Left colon (tissue), 2 donors: Measurements from ENCODE around the gene FLNC. TPM values are rescaled to one million over a fixed set of nuclear protein-coding genes. Genes with fewer than 3 reads are reported as not detected.

Source experiments
- ATAC-seq: fragments of 200-7000 bp; cut with Tn5 transposase; one replicate; pipeline ENCODE4 v1.9.1; 2020; ENCODE audit warnings: mild to moderate bottlenecking, moderate library complexity
- DNase-seq, 2 donors: peaks; one replicate each; pipeline ENCODE4 v3.0.0-alpha.2; 2020
- intact Hi-C, 2 donors: fragments of 100-400 bp; cut with DNase I in 1 of 2; cut with micrococcal nuclease in 1 of 2; formaldehyde crosslinking; loops; one replicate each; pipeline versions ENCODE4 v1.11.2 to v1.14.0; 2022; cut with DNase I, micrococcal nuclease
- total RNA-seq, 2 donors: library from RNA; stranded (reverse); fragmentation: NEBNext Ultra II Directional; extraction: Animal tissue kit (Norgen Biotek cat#: 25700); gene quantifications; one replicate each; pipeline ENCODE4 v1.2.1, GENCODE V29; 2021
- donor health status: DM: no; HTN: no; CAD: no.
- donor health status: DM: yes; HTN: yes; CAD: no.

The FLNC gene
- total RNA-seq, 2 donors from 2014 or later = 2.4 to 41.4 TPM

DNA sequence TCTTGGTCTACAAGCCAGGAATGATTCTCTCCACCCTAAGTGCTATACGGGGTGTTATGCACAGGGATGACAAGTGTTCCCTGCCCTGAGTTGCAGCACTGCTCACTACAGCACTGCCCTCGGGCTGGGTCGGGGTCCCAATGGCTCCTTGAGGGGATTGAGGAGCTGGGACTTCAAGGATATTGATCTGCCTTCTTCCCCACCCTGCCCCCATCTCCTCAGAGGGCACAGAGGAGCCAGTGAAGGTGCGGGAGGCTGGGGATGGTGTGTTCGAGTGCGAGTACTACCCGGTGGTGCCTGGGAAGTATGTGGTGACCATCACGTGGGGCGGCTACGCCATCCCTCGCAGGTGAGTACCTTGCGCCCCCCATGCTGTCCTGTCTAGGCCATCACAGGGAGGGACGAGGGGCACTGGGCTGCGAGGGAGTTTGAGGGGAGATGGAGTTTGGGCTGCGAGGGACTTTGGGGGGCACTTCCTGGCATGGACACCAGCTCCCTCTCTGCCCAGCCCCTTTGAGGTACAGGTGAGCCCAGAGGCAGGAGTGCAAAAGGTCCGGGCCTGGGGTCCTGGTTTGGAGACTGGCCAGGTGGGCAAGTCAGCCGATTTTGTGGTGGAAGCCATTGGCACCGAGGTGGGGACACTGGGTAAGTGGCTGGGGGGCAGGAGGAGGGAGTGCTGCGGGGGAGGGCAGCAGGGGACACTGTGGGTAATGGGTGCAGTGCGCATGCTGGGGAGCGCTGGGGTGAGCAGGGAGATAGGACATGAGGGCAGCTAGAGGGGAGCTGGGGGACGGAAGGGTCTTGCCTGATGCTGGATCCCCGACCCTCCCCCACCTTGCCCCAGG lies 10.3 kb downstream of the FLNC start:
- ATAC-seq (no peak), DNase-seq (no peak)
- intact Hi-C loops = loop anchor here in 1 of 2 donors (5.0 kb wide), 1 partner anchor 48 kb away; the partner anchor contains the start of gene CCDC136

DNA sequence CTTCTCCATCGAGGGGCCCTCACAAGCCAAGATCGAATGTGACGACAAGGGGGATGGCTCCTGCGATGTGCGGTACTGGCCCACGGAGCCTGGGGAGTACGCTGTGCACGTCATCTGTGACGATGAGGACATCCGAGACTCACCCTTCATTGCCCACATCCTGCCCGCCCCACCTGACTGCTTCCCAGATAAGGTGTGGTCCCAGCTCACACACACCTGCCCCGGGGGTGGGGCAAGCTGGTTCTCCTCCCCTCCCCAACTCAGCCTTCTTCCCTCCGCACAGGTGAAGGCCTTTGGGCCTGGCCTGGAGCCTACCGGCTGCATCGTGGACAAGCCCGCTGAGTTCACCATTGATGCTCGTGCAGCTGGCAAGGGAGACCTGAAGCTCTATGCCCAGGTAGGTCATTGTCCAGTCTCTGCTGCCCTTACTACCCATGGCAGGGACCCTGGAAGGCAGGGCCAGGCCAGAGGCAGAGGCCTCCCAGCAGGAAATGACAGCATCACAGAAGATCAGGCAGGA lies 11.0 kb downstream of the FLNC start:
- DNase-seq (peak; percentile 63 to 71), ATAC-seq (peak; percentile 90)
- intact Hi-C loops = loop anchor here in 1 of 2 donors (5.0 kb wide), 1 partner anchor 49 kb away; the partner anchor contains the start of gene CCDC136

DNA sequence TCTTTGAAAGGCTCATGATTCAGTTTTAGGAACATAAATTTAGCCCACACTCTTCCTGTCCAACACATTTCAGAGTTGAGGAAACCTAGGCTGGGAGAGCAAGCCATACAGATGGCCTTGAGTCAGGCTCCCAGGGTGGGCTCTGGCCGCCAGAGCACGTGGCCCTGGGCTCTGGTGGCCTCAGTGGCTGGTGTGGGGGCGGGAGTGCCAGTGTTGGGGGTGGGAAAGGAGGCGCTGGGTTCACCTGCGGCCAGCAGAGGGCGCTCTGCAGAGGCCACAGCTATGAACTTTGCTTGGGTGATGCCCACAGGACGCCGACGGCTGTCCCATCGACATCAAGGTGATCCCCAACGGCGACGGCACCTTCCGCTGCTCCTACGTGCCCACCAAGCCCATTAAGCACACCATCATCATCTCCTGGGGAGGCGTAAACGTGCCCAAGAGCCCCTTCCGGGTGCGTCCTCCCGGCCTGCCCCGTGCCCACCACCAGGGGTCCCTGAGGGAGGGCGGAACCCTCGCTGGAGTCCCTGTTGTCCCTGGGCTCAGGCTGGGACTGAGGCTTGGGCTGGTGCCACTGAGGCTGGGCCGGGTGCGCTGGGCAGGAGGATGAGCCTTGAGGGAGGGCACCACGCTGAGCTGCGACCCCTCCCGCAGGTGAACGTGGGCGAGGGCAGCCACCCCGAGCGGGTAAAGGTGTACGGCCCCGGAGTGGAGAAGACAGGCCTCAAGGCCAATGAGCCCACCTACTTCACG lies 11.9 kb downstream of the FLNC start:
- peak in 1 of 2 donors; percentile 53 for DNase-seq
- intact Hi-C loops = loop anchor here in 1 of 2 donors (5.0 kb wide), 1 partner anchor 50 kb away; the partner anchor contains the start of gene CCDC136
- peak; percentile 50 for ATAC-seq

DNA sequence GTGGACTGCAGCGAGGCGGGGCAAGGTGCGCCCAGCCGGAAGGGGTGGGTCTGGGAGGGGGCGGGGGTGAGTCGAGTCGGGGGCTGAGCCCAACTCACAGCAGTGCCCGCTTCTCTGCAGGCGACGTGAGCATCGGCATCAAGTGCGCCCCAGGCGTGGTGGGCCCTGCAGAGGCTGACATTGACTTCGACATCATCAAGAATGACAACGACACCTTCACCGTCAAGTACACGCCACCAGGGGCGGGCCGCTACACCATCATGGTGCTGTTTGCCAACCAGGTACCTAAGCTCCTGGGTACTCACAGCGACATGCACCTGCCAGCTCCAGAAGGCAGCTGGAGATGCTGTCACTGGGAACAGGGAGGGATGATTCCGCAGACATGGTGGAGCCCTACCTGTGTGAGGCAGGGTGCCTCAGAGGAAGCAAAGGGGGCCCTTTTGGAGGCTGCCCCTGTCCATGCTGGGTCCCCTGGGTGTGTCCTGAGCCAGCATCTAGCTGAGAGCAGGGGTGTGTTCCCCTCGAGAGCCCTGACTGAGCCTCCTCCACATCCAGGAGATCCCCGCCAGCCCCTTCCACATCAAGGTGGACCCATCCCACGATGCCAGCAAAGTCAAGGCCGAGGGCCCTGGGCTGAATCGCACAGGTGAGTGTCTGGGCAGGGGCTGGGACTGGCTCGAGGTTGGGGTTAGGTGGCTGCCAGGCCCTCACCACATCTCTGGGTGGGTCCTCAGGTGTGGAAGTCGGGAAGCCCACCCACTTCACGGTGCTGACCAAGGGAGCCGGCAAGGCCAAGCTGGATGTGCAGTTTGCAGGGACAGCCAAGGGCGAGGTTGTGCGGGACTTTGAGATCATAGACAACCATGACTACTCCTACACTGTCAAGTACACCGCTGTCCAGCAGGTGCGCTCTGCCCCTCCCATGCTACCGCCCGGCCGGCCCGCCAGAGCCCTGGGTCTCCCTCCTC lies 12.8 kb downstream of the FLNC start:
- intact Hi-C loops = loop anchor here in 1 of 2 donors (5.0 kb wide), 1 partner anchor 51 kb away; the partner anchor contains the start of gene CCDC136
- DNase-seq (no peak), ATAC-seq (no peak)

DNA sequence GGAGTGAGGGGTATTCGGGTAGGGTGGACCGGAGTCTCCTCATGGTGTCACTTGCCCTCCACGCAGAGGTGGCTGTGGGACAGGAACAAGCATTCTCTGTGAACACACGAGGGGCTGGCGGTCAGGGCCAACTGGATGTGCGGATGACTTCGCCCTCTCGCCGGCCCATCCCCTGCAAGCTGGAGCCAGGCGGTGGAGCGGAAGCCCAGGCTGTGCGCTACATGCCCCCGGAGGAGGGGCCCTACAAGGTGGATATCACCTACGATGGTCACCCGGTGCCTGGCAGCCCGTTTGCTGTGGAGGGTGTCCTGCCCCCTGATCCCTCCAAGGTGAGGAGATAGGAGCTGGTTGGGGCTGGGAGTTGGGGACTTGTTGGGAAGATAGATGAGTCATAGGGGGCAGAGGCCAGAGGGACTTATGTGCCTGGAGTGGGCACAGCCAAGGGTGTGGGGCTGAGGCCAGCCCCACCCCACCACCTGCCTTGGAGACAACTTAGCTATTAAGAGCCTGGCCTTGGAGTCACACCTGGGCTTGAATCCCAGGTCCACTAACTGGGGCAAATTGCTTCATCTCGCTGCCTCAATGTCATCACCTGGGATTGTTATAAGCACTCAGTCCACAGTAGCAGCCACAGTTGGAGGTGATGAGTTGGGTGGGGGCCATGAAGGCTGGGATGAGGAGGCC lies 13.9 kb downstream of the FLNC start:
- intact Hi-C loops = loop anchor here in 1 of 2 donors (5.0 kb wide), 1 partner anchor 52 kb away; the partner anchor contains the start of gene CCDC136
- ATAC-seq (no peak), DNase-seq (no peak)

DNA sequence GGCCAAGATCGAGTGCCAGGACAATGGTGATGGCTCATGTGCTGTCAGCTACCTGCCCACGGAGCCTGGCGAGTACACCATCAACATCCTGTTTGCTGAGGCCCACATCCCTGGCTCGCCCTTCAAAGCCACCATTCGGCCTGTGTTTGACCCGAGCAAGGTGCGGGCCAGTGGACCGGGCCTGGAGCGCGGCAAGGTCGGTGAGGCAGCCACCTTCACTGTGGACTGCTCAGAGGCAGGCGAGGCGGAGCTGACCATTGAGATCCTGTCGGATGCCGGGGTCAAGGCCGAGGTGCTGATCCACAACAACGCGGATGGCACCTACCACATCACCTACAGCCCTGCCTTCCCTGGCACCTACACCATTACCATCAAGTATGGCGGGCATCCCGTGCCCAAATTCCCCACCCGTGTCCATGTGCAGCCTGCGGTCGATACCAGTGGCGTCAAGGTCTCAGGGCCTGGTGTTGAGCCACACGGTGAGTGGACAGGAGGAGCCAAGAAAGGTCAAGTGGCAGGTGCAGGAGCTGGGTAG lies 14.6 kb downstream of the FLNC start:
- ATAC-seq (no peak), DNase-seq (no peak)
- intact Hi-C loops = loop anchor here in 1 of 2 donors (5.0 kb wide), 1 partner anchor 53 kb away; the partner anchor contains the start of gene CCDC136

DNA sequence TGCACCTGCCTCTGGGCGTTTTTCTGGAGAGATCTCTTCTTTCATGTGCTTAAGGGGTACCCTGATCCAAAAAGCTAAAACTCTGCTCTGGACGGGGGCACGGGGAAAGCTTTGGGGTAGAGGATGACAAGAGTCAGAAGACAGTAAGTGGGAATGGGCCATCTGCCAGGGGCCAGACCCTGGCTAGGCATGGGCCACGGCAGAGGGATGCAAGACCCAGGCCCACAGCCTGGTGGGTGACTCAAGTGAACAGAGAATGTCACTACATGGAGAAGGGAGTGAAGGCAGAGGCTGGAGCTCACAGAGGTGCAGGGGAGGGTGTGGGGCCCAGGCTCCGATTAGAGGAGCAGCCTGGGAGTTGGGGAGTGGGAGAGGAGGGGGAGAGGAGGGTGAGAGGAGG lies 15.3 kb downstream of the FLNC start:
- intact Hi-C loops = no loop called here
- no peak for DNase-seq

DNA sequence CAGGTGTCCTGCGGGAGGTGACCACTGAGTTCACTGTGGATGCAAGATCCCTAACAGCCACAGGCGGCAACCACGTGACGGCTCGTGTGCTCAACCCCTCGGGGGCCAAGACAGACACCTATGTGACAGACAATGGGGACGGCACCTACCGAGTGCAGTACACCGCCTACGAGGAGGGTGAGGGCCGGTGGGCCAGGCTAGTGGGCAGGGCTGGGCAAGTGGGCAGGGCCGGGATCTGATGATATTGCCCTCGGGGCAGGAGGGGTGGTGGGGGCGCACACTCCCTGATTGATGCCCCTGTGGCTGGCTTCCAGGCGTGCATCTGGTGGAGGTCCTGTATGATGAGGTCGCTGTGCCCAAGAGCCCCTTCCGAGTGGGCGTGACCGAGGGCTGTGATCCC lies 15.8 kb downstream of the FLNC start:
- intact Hi-C loops = no loop called here
- ATAC-seq = no peak
- no peak for DNase-seq

More for the DNA sequence above, 15.3 kb downstream of the FLNC start:
- ATAC-seq = no peak

DNA sequence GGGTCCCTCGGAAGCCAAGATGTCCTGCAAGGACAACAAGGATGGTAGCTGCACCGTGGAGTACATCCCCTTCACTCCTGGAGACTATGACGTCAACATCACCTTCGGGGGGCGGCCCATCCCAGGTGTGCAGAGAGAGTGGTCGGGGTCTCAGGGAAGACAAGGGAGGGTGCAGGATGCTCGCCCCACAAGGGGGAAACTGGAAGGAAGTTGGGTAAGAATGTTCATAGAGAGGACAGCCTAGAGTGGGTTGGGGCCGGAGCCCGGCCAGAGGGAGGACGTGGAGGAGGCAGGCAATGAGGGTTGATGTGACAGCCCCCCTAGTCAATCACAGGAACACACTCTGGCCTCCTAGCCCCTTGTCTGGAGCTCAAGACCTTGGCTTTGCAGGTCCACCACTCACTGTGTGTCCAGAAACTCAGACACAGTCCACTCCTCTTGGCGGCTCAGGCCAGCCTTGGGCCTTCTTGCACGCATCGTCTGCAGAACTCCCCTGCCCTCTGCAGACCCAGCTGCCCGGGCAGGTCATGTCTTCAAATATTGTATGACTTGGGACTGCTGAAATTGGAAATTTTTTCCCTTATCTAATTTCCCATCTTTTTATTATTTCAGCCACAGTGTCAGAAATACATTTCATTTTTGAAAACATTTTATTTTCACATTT lies 16.7 kb downstream of the FLNC start:
- ATAC-seq (no peak), DNase-seq (no peak)
- intact Hi-C loops = no loop called here

DNA sequence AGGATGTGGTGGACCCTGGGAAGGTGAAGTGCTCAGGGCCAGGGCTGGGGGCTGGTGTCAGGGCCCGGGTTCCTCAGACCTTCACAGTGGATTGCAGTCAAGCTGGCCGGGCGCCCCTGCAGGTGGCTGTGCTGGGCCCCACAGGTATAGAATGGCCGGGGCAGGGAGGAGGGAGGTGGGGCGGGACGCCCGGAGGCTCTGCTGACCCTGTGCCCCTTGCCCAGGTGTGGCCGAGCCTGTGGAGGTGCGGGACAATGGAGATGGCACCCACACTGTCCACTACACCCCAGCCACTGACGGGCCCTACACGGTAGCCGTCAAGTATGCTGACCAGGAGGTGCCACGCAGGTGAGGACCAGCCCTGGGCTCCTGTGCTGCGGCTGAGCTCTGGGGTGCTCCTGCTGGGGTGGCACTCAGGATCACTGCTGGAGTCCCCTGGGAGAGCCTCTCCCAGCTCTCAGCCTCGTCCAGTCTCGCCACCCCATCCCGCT lies 17.6 kb downstream of the FLNC start:
- no peak for DNase-seq
- ATAC-seq = no peak
- intact Hi-C loops = no loop called here

DNA sequence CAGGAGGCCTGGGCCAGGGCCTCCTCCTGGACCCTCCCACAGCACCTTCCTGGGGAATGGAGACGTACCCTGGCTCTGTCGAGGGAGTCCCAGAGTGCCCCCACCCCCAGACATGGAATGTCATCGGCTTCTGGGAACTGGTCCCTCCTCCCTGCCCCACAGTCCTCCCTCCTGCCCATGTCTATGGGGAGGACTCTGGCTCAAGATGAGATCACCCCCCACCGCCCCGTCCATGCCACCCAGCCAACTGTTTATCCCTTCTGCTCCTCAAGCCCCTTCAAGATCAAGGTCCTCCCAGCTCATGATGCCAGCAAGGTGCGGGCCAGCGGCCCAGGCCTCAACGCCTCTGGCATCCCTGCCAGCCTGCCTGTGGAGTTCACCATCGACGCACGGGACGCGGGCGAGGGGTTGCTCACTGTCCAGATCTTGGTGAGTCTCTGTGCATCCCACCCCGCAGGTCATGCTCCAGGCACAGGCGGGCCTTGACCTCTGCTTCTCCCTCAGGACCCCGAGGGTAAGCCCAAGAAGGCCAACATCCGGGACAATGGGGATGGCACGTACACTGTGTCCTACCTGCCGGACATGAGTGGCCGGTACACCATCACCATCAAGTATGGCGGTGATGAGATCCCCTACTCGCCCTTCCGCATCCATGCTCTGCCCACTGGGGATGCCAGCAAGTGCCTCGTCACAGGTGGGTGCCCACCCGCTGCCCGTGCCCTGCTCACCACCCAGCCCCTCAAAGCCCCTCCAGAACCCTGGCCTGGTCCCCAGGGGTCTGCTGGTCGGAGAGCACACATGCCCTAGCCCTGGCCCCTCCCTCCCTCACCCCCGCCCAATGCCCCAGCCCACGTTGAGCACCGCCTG lies 18.3 kb downstream of the FLNC start:
- intact Hi-C loops = no loop called here
- DNase-seq (no peak), ATAC-seq (no peak)

DNA sequence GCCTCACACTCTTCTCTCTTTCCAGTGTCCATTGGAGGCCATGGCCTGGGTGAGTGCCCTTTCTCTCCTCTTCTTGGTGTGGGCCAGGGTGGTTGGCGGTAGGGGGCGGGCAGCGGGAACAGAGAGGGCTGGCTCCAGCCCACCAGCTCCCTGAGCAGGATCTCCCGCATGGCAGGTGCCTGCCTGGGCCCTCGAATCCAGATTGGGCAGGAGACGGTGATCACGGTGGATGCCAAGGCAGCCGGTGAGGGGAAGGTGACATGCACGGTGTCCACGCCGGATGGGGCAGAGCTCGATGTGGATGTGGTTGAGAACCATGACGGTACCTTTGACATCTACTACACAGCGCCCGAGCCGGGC lies 18.9 kb downstream of the FLNC start:
- no peak for ATAC-seq
- DNase-seq = no peak
- intact Hi-C loops = no loop called here

DNA sequence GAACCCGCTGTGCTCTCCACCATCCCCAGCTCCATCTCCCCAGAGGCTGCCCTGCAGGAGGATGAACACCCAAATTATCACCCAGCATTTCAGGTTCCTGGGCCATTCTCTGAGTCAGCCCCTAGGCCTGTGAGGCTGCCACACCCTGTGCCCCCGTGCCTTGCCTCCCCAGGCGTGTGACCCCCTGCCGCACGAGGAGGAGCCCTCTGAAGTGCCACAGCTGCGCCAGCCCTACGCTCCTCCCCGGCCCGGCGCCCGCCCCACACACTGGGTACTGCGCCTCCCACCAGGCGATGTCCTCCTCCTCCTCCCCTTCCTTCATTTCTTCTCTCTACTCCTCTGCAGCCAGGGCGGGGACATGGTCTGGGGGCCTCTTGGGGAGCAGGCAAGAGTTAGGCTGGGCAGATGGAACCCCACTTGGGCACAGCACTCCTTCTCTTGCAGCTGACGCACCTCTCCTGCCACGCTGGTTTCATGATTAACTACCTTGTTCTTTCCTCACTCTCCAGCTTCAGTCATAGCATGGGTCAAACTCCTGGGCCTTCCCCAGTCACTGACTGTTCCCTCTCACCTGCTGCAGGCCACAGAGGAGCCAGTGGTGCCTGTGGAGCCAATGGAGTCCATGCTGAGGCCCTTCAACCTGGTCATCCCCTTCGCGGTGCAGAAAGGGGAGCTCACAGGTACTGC lies 19.7 kb downstream of the FLNC start:
- DNase-seq (no peak), ATAC-seq (peak; percentile 23)
- intact Hi-C loops = no loop called here

DNA sequence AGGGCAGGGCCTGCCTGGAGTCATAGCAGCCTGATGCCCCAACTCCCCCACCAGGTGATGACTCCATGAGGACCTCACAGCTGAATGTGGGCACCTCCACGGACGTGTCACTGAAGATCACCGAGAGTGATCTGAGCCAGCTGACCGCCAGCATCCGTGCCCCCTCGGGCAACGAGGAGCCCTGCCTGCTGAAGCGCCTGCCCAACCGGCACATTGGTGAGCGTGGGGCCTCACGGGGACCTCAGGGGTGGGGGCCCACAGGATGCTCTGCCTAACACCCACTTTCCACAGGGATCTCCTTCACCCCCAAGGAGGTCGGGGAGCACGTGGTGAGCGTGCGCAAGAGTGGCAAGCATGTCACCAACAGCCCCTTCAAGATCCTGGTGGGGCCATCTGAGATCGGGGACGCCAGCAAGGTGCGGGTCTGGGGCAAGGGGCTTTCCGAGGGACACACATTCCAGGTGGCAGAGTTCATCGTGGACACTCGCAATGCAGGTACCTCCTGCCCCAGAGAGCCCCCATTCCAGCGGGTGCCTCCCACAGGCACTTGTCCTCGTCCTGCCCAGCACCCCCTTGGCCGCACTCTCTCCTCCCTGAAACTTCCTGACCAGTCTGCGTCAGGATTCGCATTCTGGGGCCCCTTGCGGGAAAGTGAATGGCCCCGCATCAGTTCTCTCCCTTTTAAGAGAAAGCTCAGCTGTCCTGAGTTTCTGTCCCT lies 22.5 kb downstream of the FLNC start:
- ATAC-seq (no peak), DNase-seq (no peak)
- intact Hi-C loops = no loop called here

DNA sequence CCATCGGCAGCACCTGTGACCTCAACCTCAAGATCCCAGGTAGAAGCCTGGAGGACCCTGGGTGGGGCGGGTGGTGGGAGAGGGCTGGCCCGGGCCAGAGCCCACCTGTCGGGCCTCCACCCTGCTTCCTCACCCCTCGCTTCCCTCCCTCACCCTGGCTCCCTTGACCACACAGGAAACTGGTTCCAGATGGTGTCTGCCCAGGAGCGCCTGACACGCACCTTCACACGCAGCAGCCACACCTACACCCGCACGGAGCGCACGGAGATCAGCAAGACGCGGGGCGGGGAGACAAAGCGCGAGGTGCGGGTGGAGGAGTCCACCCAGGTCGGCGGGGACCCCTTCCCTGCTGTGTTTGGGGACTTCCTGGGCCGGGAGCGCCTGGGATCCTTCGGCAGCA lies 23.6 kb downstream of the FLNC start:
- ATAC-seq (no peak), DNase-seq (no peak)
- intact Hi-C loops = no loop called here
